ENCODE data around the gene ARAP3. TPM values are rescaled to one million over a fixed set of nuclear protein-coding genes. Genes with fewer than 3 reads are reported as not detected.
A peak's percentile ranks its signal among the peaks of the same experiment; 100 is the strongest.

ARAP3 gene
- total RNA-seq, 1 experiment from 2014 or later: 7.6 TPM

DNA sequence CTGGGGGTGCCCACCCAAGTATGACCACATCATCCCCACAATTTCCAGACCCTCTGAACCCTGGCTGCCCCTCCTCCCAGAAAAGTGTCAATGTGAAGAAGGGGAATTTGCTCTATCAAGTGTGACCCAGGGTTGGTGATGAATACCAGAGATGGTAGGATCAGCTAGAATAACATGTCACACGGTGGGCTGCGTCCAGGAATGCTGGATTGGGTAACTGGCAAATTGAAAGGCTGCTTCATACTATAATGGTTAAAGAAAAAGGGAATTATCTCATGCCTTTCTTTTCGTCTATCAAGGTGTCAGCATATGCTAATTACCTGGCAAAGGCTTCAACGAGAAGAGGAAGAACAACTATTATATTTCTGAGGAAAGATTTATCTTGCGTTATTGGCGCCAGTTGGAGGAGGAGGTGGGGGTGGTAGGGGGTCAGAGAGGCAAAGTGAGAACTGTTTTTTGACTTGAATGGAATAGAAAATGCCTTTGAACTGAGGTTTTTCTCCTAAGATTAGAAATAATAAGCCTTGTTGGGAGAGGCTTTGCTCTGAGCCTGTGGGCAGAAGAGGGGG lies 27.8 kb upstream of the ARAP3 start:
- H3K4me1 ChIP-seq (replicated peaks): no peaks in the 10 kb centered on the region
- no peaks in the 10 kb centered on the region for H3K36me3 ChIP-seq
- no peak overlapping the region for H3K4me3 ChIP-seq
- DNase-seq (ENCODE audit: low read depth in 1 of 2, low spot score in 2 of 2): no peak
- no peaks in the 10 kb centered on the region; the same call in 1 of the 2 replicates for H3K9me3 ChIP-seq (replicated peaks)
- H3K27me3 ChIP-seq (replicated peaks): peaks cover 75% of the 10 kb centered on the region
- H3K27ac ChIP-seq: no peak overlapping the region

DNA sequence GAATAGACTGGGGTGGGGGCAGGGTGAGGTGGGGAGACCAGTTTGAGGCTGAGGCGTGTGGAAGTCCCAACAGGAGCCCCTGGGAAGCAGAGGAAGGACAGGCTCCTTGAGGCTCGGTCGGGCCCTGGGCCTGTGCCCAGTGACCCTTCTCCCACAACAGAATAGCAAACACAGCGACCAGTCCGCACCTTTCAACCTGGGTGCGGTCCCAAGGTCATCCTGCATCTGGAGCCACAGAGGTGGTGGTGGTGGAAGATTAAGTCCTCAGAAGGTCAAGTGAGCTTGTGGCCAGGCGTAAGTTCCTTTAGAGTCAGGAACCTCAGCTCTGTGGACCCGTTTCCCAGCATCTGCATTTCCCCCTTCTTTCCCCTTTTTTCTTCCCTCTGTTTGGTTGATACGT lies 26.0 kb upstream of the ARAP3 start:
- Histone ChIP-seq H3K27me3 (replicated peaks) (peaks cover 85% of the 10 kb centered on the region), H3K4me1 (replicated peaks) (no peaks in the 10 kb centered on the region; the same call in 1 of the 2 replicates), H3K27ac (no peak overlapping the region), H3K9me3 (replicated peaks) (no peaks in the 10 kb centered on the region; the same call in 1 of the 2 replicates), H3K4me3 (no peak overlapping the region), H3K36me3 (no peaks in the 10 kb centered on the region)
- no peak for DNase-seq (ENCODE audit: low read depth in 1 of 2, low spot score in 2 of 2)

DNA sequence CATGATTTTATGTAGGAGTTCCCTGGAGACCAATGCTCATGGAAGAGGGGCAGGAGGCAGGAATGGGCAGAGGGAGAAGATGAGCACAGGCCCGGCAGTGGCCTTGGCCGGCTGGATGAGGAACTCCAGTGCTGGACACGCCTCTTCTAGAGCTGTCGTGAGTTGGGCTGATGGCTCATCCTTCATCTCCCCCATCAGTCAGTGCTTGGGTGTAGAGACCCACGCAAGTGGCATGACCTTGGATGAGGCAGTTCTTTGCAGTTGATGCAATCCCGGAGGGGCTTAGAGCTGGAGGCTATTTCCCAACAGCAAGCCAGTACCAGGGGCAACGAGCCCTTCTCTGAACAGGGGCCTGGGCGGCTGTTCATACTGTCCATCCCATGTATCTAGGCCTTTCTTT lies 25.5 kb upstream of the ARAP3 start:
- peaks cover 90% of the 10 kb centered on the region for H3K27me3 ChIP-seq (replicated peaks)

DNA sequence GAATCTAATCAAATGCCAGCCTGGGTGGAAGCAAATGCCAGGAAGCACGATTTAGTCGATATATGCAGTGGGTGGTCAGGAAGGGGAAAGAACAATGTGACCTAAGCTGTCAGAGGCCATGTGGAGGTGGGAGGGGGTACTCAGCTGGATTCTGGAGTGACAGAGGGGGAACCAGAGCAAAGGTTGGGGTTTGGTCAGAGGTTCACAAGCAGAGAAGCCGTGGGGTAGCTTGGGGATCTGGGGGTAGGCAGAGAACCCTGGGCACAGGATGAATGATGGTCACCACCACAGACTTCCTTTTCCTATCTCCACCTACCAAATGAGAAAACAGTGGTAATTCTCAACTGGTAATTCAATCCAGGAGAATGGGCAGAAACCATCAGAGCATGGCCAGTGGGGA lies 24.1 kb upstream of the ARAP3 start:
- H3K27ac ChIP-seq: no peak overlapping the region
- H3K36me3 ChIP-seq: no peaks in the 10 kb centered on the region
- H3K27me3 ChIP-seq (replicated peaks): peaks cover 96% of the 10 kb centered on the region
- no peak for DNase-seq (ENCODE audit: low read depth in 1 of 2, low spot score in 2 of 2)
- peaks cover 12% of the 10 kb centered on the region for H3K4me1 ChIP-seq (replicated peaks)
- peaks cover 3% of the 10 kb centered on the region; the same call in 1 of the 2 replicates for H3K9me3 ChIP-seq (replicated peaks)
- H3K4me3 ChIP-seq: no peak overlapping the region

More for the DNA sequence above, 25.5 kb upstream of the ARAP3 start:
- no peak for DNase-seq (ENCODE audit: low read depth in 1 of 2, low spot score in 2 of 2)
- Histone ChIP-seq H3K4me1 (replicated peaks) (peaks cover 4% of the 10 kb centered on the region), H3K27ac (no peak overlapping the region), H3K9me3 (replicated peaks) (no peaks in the 10 kb centered on the region; the same call in 1 of the 2 replicates), H3K4me3 (no peak overlapping the region), H3K36me3 (no peaks in the 10 kb centered on the region)

DNA sequence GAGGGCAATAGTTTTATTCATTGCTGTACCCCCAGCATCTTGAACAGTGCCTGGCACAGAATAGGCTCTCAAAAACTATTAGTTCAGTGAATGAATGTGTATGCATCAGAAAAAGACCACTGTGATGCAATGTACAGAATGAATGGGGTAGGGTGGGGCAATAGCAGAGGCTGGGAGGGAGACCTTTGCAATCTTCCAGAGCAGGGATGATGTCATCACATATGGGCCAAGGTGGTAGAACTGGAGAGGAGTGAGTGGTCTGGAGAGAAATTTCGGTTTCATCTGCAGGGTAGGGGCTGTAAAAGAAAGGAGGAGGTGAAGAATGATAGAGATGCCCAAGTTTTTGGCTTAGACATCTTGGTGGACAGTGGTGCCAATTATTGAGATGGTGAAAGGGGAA lies 23.4 kb upstream of the ARAP3 start:
- H3K4me3 ChIP-seq: no peak overlapping the region
- no peaks in the 10 kb centered on the region for H3K36me3 ChIP-seq
- DNase-seq (ENCODE audit: low read depth in 1 of 2, low spot score in 2 of 2): no peak
- peaks cover 96% of the 10 kb centered on the region for H3K27me3 ChIP-seq (replicated peaks)
- no peak overlapping the region for H3K27ac ChIP-seq
- H3K9me3 ChIP-seq (replicated peaks): peaks cover 3% of the 10 kb centered on the region; the same call in 1 of the 2 replicates
- peaks cover 12% of the 10 kb centered on the region for H3K4me1 ChIP-seq (replicated peaks)

DNA sequence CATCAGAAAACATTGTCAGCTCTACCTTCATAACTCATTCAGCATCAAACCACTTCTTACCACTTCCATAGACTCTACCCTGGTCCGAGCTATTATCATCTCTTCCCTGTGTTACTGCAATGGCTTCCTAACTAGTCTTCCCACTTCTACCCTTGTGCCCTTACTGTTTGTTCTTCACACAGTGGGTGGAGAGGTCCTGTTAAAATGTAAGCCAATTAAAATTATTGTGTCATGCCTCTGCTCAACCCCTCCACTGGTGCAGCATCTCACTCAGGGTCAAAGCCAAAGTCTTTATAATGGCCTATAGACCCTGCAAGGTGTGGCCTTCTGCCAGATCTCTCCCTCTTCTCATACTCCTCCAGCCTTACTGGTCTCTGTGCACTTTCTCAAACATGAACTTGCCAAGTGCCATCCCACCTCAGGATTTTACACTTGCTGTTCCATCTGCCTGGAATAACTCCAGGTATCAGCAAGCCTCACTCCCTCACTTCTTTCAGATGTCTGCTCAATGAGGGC lies 22.8 kb upstream of the ARAP3 start:
- Histone ChIP-seq H3K4me1 (replicated peaks) (peaks cover 12% of the 10 kb centered on the region), H3K4me3 (no peak overlapping the region), H3K9me3 (replicated peaks) (peaks cover 3% of the 10 kb centered on the region; the same call in 1 of the 2 replicates), H3K27me3 (replicated peaks) (peaks cover 95% of the 10 kb centered on the region), H3K27ac (no peak overlapping the region), H3K36me3 (no peaks in the 10 kb centered on the region)
- DNase-seq (ENCODE audit: low read depth in 1 of 2, low spot score in 2 of 2): no peak

DNA sequence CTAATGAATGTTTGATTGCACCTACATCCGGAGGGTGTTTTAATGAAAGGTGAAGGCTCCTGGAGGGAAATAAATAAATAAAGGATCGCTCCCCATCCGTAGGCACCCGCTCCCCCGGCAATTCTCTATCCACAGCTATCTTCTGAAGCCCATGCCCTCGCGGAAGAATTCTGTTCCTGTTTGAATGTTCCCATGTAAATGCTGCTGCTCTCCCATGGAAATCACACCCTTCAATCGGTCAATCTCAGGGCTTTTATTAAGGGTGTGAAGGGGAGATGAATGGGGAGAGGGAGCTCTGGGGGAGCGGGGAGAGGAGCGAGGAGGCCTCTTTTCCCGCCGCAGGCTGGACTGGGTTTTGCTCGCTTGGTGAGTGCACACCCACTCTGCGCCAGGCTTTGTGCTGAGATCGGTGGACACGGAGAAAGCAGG lies 21.1 kb upstream of the ARAP3 start:
- H3K27me3 ChIP-seq (replicated peaks): peaks cover 89% of the 10 kb centered on the region
- peak overlapping the region; percentile 26; the same call in 1 of the 2 replicates for H3K4me3 ChIP-seq
- peaks cover 12% of the 10 kb centered on the region for H3K4me1 ChIP-seq (replicated peaks)
- no peak overlapping the region for H3K27ac ChIP-seq
- no peaks in the 10 kb centered on the region for H3K36me3 ChIP-seq
- DNase-seq (ENCODE audit: low read depth in 1 of 2, low spot score in 2 of 2): no peak
- peaks cover 3% of the 10 kb centered on the region; the same call in 1 of the 2 replicates for H3K9me3 ChIP-seq (replicated peaks)

DNA sequence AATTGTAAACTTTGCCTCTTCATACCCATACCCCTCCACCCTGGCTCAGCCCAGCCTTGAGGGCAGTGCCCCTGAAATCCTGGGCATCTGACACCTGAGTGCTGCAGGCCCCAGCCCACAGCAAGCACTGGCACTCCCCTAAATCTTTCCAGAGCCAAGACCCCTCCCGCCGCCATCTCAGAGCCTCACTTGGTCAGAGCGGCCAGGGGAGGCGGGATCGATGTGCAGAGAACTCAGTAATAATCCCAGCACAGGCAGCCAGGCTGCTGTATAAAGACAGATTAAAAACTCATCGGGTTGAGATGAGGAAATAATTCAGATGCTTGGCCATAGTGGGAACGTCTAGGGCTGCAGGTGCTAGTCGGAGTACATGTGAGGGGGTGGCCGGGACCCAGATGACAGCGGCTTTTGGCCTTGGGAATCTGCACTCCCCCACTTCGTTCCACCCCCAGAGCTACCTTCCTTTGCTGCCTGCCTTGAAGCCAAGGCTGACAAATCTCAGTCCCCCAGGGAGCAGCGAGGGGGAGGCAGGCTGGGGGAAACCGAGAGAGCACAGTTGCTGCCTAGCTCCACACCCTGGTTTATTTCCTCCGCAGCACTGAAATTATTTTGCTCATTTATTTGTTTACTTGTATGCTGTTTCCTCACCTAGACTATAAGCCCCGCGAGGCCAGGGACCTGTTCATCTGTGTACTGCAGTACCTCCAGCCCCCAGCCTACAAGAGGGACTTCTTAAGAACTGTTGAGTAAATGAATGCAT lies 19.5 kb upstream of the ARAP3 start:
- Histone ChIP-seq H3K9me3 (replicated peaks) (peaks cover 3% of the 10 kb centered on the region; the same call in 1 of the 2 replicates), H3K4me3 (no peak overlapping the region), H3K36me3 (no peaks in the 10 kb centered on the region), H3K4me1 (replicated peaks) (peaks cover 12% of the 10 kb centered on the region), H3K27me3 (replicated peaks) (peaks cover 74% of the 10 kb centered on the region), H3K27ac (no peak overlapping the region)
- no peak for DNase-seq (ENCODE audit: low read depth in 1 of 2, low spot score in 2 of 2)

DNA sequence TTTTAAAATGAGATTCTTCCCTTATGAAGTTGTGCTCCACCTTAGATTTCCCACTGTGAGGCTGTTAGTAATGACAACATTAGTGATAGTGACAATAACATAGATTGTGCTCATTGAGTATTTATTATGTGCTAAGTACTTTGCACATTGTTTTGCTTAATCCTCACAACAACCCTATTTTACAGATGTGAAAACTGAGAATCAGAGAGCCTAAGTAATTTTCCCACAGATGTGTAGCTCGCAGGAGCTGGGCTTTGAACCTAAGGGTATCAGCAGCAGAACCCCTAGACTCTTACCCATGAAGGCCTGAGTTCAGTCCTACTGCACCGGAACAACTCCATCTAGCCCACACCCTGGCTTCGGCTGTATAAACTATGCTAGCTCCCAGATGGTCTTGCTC lies 15.6 kb upstream of the ARAP3 start:
- Histone ChIP-seq H3K36me3 (no peaks in the 10 kb centered on the region), H3K4me3 (no peak overlapping the region), H3K4me1 (replicated peaks) (peaks cover 20% of the 10 kb centered on the region), H3K27me3 (replicated peaks) (peaks cover 35% of the 10 kb centered on the region), H3K27ac (no peak overlapping the region), H3K9me3 (replicated peaks) (peaks cover 3% of the 10 kb centered on the region; the same call in 1 of the 2 replicates)
- no peak for DNase-seq (ENCODE audit: low read depth in 1 of 2, low spot score in 2 of 2)

DNA sequence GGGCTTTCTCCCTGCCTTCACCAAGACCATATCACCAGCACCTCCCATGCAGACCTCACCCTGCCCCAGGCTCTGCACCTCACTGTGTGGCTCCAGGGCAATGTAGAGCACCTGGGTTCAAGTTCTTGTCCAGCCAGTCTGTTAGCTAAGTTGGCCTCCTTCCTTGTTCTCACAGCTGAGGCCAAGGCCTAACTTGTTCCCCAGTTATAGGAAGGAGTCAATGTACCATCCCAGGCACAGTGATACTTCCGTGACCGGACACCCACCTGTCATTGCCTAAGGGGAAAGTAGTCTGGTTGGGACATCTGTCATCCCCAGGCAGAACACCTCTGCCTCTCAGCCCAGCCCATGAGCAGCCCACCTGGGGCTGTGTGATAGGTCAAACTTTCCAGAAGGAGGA lies 14.4 kb upstream of the ARAP3 start:
- peaks cover 23% of the 10 kb centered on the region for H3K27me3 ChIP-seq (replicated peaks)
- peaks cover 19% of the 10 kb centered on the region for H3K4me1 ChIP-seq (replicated peaks)
- no peaks in the 10 kb centered on the region for H3K9me3 ChIP-seq (replicated peaks)
- DNase-seq (ENCODE audit: low read depth in 1 of 2, low spot score in 2 of 2): no peak
- no peak overlapping the region for H3K4me3 ChIP-seq
- no peak overlapping the region for H3K27ac ChIP-seq
- no peaks in the 10 kb centered on the region for H3K36me3 ChIP-seq

DNA sequence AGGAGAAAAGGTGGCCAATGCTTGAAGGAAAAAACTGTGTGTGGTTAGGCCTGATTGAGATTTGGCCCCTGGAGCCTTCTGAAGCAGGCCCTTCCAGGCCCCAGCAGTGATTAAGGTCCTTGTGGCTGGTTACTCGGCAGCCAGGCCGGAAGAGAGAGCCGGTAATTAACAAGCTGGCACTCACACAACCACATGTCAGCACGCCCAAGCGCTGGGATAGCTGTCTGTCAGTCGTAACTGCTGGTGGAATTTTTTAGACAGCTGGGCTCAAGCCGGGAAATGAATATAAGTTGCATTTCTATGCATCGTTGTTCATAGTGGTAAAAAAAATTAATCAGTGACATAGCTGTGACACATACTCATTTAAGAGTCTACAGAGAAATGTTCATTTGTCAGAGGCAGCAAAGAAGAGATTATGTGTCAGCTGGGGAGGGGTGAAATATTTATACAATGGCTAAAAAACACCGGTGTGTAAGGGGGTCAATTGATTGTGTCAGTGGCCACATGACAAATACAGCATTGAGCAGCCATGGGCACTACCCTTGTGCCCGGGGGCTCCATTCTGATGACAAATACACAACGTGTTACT lies 13.7 kb upstream of the ARAP3 start:
- Histone ChIP-seq H3K36me3 (no peaks in the 10 kb centered on the region), H3K4me1 (replicated peaks) (peaks cover 19% of the 10 kb centered on the region), H3K27me3 (replicated peaks) (peaks cover 16% of the 10 kb centered on the region; the same call in 1 of the 2 replicates), H3K9me3 (replicated peaks) (no peaks in the 10 kb centered on the region), H3K4me3 (no peak overlapping the region), H3K27ac (no peak overlapping the region)
- no peak for DNase-seq (ENCODE audit: low read depth in 1 of 2, low spot score in 2 of 2)

DNA sequence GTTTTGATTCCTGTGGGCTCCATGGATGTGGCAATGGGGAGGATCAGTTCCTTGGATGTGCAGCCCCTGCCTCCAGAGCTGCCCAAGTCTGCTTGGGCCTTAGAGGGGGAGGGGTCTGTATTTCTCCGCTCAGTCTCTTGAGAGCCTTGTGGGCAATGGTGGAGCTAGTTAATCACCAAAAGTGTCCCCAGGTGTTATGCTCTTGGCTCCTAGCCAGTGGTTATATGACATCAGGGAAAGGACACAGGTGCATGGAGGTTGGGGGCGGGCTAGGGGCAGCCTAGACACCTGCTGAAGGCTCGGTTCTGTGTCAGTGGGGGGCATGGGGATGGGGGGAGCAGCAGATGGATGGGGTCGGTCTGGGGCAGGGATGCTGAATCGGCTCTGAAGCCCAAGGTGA lies 12.4 kb upstream of the ARAP3 start:
- H3K4me1 ChIP-seq (replicated peaks): peaks cover 19% of the 10 kb centered on the region
- H3K27ac ChIP-seq: no peak overlapping the region
- H3K27me3 ChIP-seq (replicated peaks): peaks cover 14% of the 10 kb centered on the region
- H3K36me3 ChIP-seq: no peaks in the 10 kb centered on the region
- no peak for DNase-seq (ENCODE audit: low read depth in 1 of 2, low spot score in 2 of 2)
- no peak overlapping the region for H3K4me3 ChIP-seq
- H3K9me3 ChIP-seq (replicated peaks): no peaks in the 10 kb centered on the region

DNA sequence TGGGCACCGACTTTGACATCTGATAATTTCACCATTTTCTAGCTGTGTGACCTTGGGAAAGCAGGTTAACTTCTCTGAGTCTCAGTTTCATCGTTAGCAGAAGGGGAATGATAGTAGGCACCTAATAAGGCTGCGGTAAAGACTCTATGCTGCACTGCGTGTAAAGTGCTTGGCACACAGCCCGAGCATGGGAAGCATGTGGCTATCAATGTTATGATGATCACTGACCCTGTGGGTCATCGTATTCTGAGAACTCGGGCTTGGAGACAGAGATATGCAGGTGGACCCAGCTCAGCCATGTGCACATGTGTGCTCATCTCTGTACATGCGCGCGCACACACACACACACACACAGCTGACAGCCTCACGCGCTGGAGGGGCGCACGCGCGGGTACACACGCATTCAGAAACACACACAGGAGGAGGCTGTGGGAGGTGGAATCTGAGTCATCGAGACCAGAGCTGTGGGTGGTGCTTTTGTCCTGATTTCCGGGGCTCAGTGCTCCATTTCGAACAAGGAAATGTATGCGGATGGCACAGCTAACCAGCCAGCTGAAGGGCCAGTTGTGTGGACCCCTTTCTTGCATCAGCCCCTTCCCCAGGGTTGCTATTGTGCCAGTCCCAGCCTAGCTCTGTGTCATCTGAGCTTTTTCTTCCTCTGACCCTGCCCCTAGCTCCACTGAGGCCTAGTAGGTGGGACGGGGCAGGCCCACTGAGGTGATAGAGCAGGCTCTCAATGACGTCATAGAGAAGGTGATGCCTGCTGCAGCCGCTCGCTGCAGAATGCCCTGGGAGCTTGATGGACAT lies 11.1 kb upstream of the ARAP3 start:
- peak; percentile 75 to 82 for DNase-seq (ENCODE audit: low read depth in 1 of 2, low spot score in 2 of 2)
- Histone ChIP-seq H3K9me3 (replicated peaks) (no peaks in the 10 kb centered on the region), H3K4me1 (replicated peaks) (peaks cover 19% of the 10 kb centered on the region), H3K4me3 (no peak overlapping the region), H3K36me3 (no peaks in the 10 kb centered on the region), H3K27me3 (replicated peaks) (peaks cover 10% of the 10 kb centered on the region; the same call in 1 of the 2 replicates), H3K27ac (no peak overlapping the region)
